ENCODE data around the gene FILIP1L. TPM values are rescaled to one million over a fixed set of nuclear protein-coding genes. Genes with fewer than 3 reads are reported as not detected.
A peak's percentile ranks its signal among the peaks of the same experiment; 100 is the strongest.
"Not testable (repeated sequence)": the region's sequence is repeated elsewhere in the genome, so short reads cannot be mapped to it uniquely, and the experiment has no call there.

The FILIP1L gene
- total RNA-seq, 1 donor from 2014 or later: 111 TPM

DNA sequence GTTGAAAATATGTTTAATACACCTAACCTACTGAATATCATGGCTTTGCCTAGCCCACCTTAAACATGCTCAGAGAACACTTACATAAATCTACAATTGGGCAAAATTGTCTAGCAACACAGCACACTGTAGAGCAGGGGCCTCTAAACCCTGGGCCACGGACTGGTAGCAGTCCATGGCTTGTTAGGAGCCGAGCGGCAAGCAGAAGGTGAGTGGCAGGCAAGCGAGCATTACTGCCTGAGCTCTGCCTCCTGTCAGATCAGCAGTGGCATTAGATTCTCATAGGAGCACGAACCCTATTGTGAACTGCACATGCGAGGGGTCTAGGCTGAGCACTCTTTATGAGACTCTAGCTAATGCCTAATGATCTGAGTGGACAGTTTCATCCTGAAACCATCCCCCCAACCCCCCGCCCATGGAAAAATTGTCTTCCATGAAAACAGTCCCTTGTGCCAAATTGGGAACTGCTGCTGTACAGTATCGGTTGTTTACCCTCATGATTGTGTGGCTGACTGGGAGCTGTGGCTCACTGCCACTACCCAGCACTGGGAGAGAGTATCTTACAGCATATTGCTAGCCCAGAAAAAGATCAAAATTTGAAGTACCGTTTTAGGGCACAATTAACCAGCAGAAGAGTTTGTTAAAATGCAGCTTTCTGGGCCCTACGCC lies 270.6 kb downstream of the FILIP1L start:
- DNase-seq (ENCODE audit: low read depth): no peak

- peak; percentile 72 for DNase-seq (ENCODE audit: low read depth)
These were observed 271.3 kb downstream of the FILIP1L start for GRCh38 chr3:99842826-99843589.

- not testable (repeated sequence) for DNase-seq (ENCODE audit: low read depth)
These were observed 272.4 kb downstream of the FILIP1L start for GRCh38 chr3:99841949-99842348.

- DNase-seq (ENCODE audit: low read depth): no peak
These were observed 274.7 kb downstream of the FILIP1L start for GRCh38 chr3:99839613-99840012.

DNA sequence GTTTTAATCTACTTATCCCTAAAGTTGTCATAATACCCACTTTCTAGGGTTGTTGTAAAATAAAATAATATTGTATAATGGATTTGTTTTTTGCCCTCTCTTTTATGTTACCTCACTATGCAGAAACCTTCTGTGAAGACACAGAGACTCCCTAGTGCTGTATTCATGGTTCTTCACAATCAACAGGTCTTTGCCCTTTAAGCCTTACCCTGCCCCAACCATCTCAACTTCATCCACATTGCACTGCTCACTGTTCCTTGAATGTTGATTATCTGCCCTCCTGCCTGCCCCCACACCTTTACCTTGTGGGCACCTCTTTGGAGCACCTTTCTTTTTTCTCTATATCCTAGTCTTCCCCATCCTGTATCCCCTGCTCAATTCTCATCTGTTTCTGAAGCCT lies 275.5 kb downstream of the FILIP1L start:
- DNase-seq (ENCODE audit: low read depth): no peak

- no peak for DNase-seq (ENCODE audit: low read depth)
These were observed 276.6 kb downstream of the FILIP1L start for GRCh38 chr3:99837715-99838114.

DNA sequence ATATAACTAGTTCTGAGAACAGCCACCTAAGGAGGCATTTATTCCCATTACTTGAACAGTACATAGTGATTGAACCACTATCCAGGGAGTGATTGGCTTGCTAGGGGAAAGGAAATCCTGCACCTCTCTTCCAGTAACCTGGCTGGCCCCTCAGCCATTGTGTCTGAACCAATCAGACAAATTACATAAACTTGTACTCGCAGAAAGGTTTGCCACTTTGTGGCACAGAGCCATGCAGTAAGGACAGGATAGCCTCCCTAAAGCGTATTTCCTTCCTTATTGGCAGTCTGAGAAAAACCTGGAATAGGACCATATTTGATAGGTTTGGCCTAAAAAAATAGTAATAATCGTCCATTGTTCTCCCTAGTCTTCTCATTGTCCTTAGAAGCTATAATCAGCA lies 277.6 kb downstream of the FILIP1L start:
- DNase-seq (ENCODE audit: low read depth): no peak

GRCh38 chr3:99834211-99834957 lies 279.9 kb downstream of the FILIP1L start:
- DNase-seq (ENCODE audit: low read depth): no peak

DNA sequence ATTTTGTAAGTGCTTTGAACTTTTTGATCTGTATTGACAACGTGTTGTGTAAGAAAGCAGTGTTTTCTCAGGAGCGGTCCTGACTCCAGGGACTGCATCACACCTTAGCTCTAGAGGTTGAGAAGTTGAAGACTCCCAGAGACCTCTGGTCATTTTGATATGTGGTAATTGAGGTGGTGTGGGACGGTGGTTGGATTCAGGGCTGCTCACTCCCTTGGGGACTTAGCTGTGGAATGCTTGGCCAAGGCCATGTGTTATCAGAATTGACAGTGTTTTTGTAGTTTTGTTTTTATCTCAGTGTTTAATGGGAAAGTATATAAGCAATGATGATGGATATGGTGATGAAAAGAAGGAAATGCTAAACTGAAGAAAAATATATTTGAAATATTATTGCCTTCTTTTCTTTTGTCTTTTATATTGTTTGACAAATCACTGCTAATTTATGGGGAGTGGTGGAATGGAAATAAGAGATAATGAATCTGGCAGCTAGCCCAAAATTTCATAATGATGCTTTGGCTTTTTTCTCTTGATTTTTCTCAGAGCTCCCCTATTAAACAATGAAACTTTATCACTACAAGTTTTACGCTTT lies 280.6 kb downstream of the FILIP1L start:
- no peak for DNase-seq (ENCODE audit: low read depth)

DNA sequence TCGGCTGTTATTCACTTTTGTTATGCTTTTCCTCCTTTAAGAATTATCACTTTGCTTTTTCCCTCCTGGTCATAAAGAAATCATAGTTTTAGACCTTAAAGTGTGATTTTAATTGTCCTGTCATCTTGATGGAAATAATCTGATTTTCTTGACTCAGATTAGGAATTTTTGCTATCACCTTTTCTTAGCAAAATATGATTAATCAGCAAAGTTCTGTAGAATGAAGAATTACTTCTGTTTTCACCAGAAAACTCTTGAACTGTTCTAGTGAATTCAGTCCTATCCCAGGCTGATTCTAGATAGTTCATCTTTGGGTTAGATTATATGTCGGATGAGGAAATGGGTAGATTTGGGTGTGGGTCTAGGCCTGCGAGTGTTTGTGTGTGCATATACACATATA lies 284.5 kb downstream of the FILIP1L start:
- no peak for DNase-seq (ENCODE audit: low read depth)

- DNase-seq (ENCODE audit: low read depth): peak; percentile 58
These were observed 289.2 kb downstream of the FILIP1L start for GRCh38 chr3:99825004-99825640.

DNA sequence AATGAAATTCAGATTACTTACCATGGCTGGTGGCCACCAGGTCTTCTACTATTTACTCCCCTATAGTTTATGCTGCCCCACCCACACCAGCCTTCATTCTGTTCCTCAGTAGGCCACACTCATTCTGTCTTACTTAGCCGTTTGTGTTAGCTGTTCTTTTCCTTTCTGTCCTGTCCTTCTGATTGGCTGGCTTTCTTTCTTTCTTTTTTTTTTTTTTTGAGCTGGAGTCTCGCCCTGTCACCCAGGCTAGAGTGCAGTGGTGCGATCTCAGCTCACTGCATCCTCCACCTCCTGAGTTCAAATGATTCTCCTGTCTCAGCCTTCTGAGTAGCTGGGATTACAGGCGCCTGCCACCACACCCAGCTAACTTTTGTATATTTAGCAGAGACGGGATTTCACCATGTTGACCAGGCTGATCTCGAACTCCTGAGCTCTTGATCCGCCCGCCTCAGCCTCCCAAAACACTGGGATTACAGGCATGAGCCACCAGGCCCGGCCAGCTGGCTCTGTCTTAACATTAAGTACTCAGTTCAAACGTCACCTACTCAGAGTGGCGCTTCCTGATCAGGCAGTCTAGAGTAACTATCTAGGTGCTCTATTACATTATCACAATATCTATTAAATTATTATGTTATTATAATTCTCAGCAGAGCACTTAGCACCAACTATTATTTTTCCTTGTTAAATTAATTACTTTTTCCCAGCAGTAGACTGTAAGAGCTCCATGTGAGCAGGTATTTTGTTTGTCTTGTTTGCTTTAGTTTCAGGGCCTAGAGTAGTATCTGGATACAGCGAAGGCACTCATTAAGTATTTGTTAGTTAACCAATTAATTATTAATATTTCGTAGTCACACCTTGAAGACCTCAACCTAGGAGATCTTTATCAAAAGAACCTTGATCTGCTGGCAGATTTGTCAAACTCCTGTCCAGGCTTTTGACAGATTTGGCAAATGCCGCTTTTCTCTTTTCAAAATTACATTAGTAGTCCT lies 290.3 kb downstream of the FILIP1L start:
- DNase-seq (ENCODE audit: low read depth): no peak

DNA sequence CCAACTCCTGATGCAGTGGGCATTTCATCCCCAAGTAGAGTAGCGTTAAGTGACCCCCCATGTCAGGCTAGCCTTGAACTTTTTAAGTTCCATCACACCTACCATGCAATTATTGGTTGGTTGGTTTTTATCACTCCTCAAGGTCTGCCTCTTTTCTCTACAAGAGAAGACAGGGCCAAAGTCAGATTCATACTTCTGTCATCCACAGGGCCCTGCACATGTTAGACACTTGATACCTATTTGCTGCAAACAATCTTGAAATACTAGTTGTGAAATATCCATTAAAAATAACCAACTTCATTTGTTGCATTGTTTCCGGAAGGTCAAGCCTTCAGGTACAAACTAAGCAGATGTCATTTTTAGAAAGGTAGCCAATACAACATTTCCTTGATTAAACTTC lies 295.5 kb downstream of the FILIP1L start:
- no peak for DNase-seq (ENCODE audit: low read depth)

- peak; percentile 80 for DNase-seq (ENCODE audit: low read depth)
These were observed 296.7 kb downstream of the FILIP1L start, which contains the start of gene CMSS1 for GRCh38 chr3:99817437-99818240. CMSS1 (plus strand) TSS chr3:99817862.

DNA sequence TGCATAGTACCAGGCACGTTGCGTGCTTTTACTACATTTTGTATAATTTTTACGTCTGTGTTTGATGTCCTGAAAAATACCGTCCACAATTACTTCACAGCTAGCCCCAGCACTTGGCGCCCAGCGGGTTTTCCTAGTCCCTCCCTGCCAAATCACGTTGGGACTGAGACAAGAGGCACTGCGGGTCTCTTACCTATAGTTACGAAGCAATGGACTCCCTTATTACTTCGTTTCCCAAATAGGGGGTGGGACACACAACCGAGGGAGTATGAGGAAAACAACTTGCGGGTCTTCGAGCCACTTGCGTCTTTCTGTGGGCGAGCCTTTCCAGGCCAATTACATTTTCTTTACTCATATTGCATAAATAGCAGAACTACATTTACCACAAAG lies 297.3 kb downstream of the FILIP1L start:
- DNase-seq (ENCODE audit: low read depth): no peak

DNA sequence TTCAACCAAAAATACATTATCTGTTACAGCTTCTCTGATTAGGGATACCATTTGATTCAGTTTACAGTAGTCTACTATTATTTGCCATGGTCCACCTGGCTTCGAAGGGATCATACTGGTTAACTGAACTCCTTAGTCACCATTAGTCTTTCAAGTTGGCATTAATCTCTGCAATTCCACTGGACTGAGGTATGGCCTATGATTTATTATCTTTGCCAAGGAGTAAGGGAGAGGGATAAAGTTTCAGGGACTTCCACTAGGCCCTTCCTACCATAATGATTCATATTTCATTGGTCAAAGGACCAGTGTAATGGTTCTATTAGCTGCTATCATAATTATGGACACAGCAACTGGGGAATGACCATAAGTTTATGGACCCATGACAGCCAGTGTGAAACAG lies 303.9 kb downstream of the FILIP1L start:
- DNase-seq (ENCODE audit: low read depth): no peak

DNA sequence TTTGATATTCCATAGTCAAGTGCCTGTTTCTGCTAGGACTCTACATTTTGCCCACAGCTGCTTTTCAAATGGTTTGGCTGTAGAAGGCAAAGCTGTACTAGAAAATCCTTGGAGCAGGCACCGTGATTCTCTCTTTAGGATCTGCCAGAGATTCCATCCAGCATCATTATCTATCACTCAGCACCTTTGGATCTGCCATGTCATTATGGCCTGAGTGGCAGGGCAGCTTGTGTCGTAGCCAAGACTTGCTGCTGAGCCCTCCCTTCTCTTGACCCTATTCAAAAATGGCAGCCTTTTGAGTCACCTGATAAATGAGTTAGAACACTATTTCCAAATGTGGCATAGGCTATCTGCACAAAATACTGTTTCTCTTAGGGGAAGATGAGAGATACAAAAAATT lies 304.7 kb downstream of the FILIP1L start:
- no peak for DNase-seq (ENCODE audit: low read depth)

GRCh38 chr3:99808163-99808794 lies 306.0 kb downstream of the FILIP1L start:
- peak; percentile 86 for DNase-seq (ENCODE audit: low read depth)

GRCh38 chr3:99805160-99805559 lies 309.1 kb downstream of the FILIP1L start:
- DNase-seq (ENCODE audit: low read depth): no peak
